ENCODE results near the gene RPRML. TPM values are rescaled to one million over a fixed set of nuclear protein-coding genes. Genes with fewer than 3 reads are reported as not detected.
"Not testable (repeated sequence)": the region's sequence is repeated elsewhere in the genome, so short reads cannot be mapped to it uniquely, and the experiment has no call there.

The RPRML gene
- total RNA-seq, 1 experiment from 2014 or later, result not detected

DNA sequence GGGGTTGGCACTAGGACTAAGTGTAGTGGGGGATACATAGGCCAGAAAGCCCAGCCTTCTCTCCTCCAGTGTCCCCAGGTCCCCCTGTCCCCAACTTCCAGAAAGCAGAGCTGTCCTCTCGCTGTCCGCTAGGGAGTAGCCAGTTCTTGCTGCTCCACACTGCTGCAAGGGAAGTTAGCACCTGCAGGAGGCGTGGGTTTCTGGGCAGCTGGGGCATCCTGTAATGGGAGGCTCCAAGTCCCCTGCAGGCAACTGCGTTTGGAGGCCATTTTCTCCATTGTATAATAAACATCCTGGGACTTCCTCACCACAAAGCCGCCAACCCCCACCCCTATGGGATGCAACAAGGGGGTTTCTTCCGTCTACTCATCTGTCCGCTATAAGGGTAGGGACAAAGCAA, 1.7 kb downstream of the RPRML start:
- peak; percentile 40 for DNase-seq (ENCODE audit: extremely low read depth, low read depth)

GRCh38 chr17:46976626-46977270, 2.3 kb downstream of the RPRML start:
- no peak for DNase-seq (ENCODE audit: extremely low read depth, low read depth)

GRCh38 chr17:46975287-46975686, 3.8 kb downstream of the RPRML start:
- no peak for DNase-seq (ENCODE audit: extremely low read depth, low read depth)

DNA sequence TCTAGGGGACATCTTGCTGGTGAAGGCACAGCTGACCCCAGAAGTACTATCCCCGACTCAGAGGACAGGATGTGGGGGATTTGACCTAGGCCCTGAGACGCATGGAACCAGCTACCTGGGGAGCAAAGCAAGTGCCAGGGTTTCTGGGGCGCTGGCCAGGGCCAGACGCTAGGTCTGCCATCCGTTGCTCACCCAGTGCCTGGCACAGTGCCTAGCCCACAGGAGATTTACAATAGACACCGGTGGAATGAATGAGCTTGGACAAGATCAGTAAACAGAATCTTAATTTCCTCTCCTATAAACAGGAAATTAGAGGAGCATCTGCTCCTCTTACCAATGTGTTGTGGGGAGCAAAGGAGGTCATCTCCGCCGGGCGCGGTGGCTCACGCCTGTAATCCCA, 5.0 kb downstream of the RPRML start:
- no peak for DNase-seq (ENCODE audit: extremely low read depth, low read depth)

- no peak for DNase-seq (ENCODE audit: extremely low read depth, low read depth)
Measured at GRCh38 chr17:46972346-46972745, 6.7 kb downstream of the RPRML start.

DNA sequence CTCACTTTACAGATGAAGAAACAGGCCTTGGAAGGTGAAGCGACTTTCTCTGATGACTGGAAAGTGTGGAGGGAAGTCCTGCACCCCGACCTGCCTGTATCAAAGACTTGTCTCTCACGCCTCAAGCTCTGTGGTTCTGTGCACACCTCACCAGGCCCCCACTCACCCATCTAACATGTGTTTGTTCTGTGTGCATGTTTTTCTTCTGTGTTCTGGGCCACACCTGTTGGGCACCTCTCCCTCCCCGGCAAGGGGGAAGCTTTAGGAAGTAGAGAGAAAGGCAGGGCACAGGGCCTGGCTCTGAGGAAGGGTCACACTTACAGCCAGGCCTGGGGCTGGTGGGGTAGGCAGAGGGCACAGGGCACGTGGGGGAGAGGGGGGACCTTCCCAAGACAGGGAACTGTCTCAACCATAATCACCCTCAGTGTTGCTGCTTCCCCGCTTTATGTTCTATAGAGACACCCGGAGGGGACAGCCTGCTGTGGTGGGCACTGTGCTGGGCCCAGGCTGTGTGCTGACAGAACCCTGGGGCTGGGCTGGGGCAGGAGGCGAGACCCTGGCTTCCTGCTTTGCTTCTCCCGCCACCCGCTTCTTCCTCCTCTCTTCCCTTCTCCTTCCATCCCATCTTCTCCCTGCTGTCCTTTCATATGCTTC, 7.3 kb downstream of the RPRML start:
- DNase-seq (ENCODE audit: extremely low read depth, low read depth), result no peak

DNA sequence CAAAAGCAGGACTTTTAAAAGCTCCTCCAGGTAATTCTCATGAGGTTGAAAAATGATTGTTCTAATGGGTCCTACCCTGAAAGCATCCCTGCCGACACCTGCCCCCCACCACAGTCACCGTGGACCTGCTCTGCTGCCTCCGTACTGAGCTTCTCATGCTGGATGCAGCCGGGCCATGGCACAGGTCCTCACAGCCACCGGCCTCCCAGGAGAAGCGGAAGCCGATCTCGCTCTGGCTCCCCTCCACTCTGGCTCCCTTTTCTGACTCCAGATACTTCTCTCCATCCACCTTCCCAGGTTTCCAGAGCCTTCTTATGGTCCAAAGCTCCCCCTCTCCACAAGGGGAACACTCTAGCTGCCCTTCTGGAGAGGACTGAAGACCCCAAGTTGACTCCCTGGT, 10.2 kb downstream of the RPRML start:
- no peak for DNase-seq (ENCODE audit: extremely low read depth, low read depth)

GRCh38 chr17:46968224-46968834, 10.7 kb downstream of the RPRML start:
- DNase-seq (ENCODE audit: extremely low read depth, low read depth), result no peak

DNA sequence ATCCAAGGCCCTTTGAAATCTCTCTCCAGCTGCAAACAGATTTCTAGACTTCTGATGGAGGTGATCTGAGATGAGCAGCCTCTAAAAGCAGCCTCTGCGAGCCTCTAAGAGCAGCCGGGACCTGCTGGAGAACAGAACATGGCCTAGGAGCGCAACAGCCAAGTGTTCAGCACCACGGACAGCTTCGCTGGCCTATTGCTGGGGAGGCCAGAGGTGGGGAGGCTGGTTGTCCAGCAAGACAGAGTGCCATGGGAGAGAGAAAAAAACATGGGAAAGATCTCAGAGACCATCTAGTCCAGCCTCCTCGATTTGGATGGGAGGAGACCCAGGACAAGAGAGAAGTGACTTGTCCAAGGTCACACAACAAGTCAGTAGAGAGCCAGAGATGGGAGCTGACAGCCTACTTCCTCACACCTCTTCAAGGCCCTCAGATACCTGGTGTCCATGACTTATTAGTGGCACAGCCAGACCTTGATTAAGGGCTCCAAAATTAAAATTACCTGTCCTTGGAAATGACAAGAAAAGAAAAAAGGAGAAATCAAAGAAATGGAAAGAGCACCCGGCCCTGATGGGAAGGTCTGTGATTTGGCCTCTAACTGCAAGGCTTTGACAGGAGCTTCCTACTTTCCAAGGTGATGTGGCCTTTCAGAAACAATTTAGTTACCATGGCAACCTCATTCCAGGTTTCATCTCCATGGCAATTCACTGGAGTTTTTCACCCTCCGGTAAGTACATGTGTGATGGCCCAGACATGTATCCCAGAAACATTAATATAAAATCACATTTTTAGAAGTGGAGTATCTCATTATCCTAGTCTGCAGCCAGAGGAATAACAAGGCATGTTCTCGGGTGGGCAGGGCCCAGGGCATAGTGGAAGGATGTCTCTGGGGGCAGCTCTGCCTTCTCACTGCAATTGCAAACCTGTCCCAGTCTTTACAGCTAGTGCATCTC, 14.5 kb downstream of the RPRML start:
- peak; percentile 15 for DNase-seq (ENCODE audit: extremely low read depth, low read depth)

DNA sequence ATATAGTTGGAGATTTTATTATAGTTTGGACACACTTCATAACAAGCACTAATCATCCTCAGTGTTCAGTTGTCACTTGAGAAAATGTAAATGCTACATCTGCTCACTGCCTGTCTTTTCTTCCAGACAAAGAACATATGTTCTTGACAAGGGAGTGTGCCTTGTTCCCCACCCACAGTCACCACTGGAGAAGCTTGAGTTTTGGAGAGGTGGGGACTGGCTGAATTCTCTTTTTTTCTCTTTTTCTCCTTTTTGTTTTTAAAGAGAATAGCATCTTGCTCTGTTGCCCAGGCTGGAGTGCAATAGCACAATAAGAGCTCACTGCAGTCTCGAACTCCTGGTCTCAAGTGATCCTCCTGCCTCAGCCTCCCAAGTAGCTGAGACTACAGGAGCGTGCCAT, 15.5 kb downstream of the RPRML start:
- DNase-seq (ENCODE audit: extremely low read depth, low read depth), result no peak

DNA sequence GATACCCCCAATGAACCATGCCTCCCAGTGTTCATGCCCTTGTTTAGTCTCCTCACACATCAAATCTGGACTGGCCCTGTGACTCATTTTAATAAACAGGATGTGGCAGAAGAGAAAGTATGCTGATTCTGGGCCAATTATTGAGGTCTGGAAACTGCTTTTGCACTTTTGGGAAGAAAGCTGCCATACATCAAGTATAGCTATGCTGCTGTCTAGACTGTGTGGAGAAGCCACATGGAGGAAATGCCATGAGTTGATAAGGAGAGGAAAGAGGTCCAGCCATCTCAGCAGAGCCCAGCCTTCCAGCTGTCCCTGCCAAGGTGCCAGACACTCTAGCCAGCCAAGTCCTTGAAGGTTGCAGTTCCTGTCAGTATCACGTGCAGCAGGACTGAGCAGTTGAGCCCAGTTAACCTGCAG, 16.7 kb downstream of the RPRML start:
- DNase-seq (ENCODE audit: extremely low read depth, low read depth), result no peak

- no peak for DNase-seq (ENCODE audit: extremely low read depth, low read depth)
Measured at GRCh38 chr17:46960152-46960551, 18.9 kb downstream of the RPRML start.

GRCh38 chr17:46958041-46958591, 20.9 kb downstream of the RPRML start:
- DNase-seq (ENCODE audit: extremely low read depth, low read depth), result no peak

- not testable (repeated sequence) for DNase-seq (ENCODE audit: extremely low read depth, low read depth)
Measured at GRCh38 chr17:46953191-46953590, 25.9 kb downstream of the RPRML start.

DNA sequence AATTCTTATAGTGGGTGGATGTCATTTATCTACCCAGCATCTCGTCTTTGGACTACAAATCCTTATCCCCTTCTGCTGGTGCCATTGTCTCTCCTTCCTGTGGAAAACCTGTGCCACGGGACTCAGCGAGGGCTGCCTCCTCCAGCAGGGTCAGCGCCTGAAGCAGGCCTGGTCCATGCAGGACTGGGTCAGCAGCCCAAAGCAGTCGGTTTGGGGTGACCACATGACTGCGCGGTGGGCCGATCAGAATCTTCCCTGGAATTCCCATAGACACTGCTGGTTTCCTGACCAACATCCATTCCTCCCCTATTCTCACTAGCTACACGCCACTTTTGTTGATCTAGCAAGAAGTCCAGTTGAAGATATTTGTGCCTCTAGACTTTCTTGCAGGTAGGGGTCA, 26.9 kb downstream of the RPRML start:
- no peak for DNase-seq (ENCODE audit: extremely low read depth, low read depth)

GRCh38 chr17:46951706-46952105, 27.3 kb downstream of the RPRML start:
- DNase-seq (ENCODE audit: extremely low read depth, low read depth), result no peak

- DNase-seq (ENCODE audit: extremely low read depth, low read depth), result no peak
Measured at GRCh38 chr17:46950997-46951621, 27.9 kb downstream of the RPRML start.

- DNase-seq (ENCODE audit: extremely low read depth, low read depth), result no peak
Measured at GRCh38 chr17:46950342-46950996, 28.6 kb downstream of the RPRML start.

GRCh38 chr17:46949291-46950174, 29.5 kb downstream of the RPRML start:
- no peak for DNase-seq (ENCODE audit: extremely low read depth, low read depth)

Measured in NCI-H460 (cell line).